ENCODE data around the gene REC114.
"Not testable (repeated sequence)": the region's sequence is repeated elsewhere in the genome, so short reads cannot be mapped to it uniquely, and the experiment has no call there.

REC114 gene

DNA sequence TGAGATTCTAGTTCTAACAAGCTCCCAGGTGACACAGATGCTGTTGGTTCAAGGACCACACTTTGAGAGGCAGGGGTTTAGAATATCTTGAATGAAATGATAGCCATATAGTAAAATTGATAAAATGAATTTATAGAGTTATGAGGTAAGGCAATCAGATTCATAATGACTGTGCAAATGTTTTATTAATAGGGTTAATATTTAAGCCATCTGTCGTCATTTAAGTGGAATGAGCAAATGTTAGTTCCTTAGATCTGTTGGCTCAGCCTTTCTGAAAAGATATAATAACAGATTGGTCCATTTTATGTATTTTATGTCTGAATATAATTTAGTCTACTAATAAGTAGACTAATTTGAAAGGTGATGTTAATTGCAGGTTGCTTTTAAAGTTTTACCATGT lies 12.9 kb downstream of the REC114 start:
- DNase-seq (ENCODE audit: low read depth, low spot score): no peak

DNA sequence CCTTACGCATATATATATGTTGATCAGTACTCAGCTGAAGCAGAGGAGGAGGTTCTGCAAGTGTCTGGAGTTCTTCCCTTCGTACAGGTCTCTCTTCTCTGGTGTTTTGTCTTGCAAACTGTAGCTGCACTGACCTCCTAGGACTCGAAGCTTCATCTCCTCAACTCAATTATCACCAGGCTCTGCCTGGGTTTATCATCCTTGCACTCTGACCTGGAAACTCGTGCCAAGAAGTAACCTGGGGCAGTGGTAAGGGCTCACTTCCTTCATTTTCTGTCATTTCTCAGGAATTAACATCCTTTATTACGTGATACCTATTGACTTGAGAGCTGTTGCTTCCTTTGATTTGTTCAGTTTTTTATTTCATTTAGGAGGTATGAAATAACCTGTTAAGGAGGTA lies 14.4 kb downstream of the REC114 start:
- DNase-seq (ENCODE audit: low read depth, low spot score): no peak

DNA sequence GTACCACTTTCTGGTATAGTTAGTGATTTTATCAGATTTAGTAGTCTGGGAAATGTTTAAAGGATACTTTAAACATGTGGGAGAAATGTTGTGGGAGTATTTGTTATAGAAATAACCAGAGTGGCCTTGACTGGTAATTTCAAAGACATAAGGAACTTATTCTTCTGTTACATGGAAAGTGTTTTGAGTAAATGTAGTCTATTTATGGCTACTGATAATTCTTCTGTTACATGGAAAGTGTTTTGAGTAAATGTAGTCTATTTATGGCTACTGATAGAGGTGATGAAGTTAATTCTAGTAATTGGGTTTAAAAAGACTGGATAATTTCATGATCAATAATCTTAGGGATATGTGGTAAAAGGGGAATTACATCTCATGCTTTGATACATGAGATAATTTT lies 17.7 kb downstream of the REC114 start:
- no peak for DNase-seq (ENCODE audit: low read depth, low spot score)

DNA sequence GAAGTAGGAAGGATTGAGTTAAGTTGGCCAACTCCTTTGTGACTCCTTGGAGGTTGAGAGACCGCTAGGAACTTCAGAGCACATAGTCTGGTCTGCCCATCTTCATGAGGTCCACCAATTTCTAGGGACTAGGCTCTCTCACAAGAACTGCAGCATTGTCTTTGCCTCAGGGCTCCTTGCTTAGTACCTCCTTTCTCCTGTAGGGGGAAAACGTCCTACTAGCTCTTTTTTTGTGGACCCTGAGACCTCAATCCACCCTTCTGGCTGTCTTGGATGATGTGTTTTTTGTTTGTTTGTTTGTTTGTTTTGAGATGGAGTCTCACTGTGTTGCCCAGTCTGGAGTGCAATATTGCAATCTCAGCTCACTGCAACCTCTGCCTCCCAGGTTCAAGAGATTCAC lies 21.6 kb downstream of the REC114 start:
- no peak for DNase-seq (ENCODE audit: low read depth, low spot score)

DNA sequence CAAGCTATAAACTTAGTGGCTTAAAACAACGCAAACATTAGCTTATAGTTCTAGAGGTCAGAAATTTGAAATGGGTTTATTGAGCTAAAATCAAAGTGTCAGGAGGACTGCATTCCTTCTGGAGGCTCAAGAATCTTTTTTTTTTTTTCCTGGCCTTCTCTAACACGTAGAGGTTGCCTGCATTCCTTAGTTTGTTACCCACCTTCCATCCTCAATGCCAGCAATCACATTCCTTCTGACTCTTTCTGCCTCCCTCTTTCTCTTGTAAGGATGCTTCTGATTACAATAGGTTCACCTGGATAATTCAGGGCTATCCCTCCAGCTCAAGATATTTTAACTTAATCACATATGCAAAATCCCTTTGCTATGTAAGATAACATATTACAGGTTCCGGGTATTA lies 24.8 kb downstream of the REC114 start:
- DNase-seq (ENCODE audit: low read depth, low spot score): no peak

DNA sequence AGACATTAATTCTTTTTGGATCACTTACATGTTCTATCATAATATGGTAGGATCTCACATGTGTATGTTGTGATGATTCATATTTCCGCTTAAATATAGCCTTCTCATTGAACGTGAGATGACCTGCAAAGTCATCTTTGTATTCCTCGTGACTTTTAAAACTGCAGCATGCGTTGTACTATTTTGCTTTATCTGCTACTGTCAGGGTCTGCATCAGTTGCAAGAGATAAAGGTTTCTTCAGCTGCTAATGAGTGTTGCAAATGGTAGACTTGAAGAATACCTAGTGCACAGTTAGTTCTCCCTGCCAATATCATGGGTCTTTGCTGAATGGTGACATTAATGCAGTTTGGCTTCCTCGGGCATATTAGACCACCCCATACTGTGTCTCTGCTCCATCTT lies 31.8 kb downstream of the REC114 start:
- no peak for DNase-seq (ENCODE audit: low read depth, low spot score)

DNA sequence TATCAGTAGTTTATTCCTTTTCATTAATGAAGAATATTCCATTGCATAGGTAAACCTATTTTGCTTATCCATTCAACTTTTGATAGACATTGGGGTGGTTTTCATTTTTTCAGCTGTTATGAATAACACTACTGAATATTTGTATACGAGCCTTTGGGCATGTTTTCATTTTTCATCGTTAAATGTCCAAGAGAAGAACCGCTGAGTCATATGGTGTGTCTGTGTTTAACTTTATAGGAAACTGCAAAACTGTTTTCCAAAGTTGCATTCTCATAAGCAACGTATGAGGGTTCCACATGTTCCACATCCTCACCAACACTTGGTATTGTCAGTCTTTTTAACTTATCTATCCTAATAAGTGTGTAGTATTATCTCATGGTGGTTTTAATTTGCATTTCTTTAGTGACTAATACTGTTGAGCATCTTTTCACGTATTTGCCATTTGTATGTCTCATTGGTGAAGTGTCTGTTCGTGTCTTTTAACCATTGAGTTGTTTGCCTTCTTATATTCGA lies 33.8 kb downstream of the REC114 start:
- DNase-seq (ENCODE audit: low read depth, low spot score): no peak

DNA sequence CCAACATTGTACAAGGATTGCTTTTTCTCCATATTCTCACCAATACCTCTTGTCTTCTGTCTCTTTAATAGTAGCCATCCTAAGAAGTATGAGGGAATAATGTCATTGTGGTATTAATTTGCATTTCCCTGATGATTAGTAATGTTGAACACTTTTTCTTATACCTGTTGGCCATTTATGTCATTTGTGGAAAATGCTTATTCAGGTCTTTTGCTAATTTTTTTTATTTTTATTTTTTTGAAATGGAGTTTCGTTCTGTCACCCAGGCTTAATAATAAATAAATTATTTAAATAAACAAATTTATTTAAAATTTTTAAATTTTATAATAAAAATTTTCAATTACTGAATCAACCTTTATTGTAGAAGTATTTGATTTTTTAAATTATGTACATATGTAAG lies 37.1 kb downstream of the REC114 start:
- no peak for DNase-seq (ENCODE audit: low read depth, low spot score)

DNA sequence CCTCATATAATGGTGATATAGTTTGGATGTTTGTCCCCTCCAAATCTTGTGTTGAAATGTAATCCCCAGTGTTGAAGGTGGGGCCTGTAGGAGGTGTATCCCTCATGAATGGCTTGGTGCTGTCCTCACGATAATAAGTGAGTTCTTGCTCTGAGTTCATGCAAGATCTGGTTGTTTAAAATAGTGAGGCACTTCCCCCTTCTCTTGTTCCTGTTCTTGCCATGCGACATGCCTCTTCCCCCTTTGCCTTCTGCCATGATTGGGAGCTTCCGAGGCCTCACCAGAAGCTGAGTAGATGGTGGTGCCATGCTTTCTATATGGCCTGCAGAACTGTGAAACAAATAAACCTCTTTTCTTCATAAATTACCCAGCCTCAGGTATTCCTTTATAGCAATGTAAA lies 39.2 kb downstream of the REC114 start:
- DNase-seq (ENCODE audit: low read depth, low spot score): no peak

DNA sequence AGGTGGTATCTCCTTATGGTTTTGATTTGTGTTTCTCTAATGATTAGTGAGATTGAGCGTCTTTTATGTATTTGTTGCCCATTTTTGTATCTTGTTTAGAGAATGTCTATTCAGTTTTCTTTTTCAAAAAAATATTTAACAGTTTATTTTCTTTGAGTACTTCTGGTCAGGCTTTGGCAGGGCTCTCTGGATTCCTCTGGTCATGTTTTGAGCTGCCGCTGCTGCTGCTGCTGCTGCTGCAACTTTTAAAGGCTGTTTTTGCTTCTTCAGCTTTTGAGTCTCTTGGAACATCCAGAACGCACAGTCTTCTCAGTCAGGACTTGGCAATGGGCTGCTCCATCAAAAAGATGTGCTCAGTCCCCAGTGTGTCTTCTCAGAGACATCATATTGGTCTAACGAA lies 40.1 kb downstream of the REC114 start:
- DNase-seq (ENCODE audit: low read depth, low spot score): no peak

DNA sequence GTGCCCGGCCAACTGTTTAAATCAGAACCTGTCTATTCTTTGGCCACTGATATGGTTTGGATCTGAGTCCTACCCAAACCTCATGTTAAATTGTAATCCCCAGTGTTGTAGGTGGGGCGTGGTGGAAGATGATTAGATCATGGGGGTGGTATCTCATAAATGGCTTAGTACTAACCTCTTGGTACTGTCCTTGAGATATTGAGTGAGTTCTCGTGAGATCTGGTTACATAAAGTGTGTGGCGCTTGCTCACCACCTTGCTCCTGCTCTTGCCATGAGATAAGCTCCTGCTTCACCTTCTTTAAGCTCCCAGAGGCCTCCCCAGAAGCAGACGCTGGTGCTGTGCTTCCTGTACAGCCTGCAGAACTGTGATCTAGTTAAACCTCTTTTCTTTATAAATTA lies 42.4 kb downstream of the REC114 start:
- DNase-seq (ENCODE audit: low read depth, low spot score): no peak

DNA sequence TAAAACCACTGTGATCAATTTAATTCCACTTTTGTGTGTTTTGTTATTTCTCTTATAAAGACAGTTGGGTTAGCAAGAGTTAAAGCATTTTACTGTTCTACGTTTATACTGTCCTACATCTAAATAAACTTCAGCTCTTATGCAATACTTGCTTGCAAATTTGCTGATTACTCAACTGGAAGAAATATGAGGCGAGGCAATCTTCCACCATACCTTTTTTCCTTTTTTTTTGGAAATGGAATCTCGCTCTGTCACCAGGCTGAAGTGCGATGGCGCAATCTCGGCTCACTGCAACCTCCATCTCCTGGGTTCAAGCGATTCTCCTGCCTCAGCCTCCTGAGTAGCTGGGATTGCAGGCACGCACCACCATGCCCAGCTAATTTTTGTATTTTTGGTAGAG lies 42.9 kb downstream of the REC114 start:
- DNase-seq (ENCODE audit: low read depth, low spot score): not testable (repeated sequence)

DNA sequence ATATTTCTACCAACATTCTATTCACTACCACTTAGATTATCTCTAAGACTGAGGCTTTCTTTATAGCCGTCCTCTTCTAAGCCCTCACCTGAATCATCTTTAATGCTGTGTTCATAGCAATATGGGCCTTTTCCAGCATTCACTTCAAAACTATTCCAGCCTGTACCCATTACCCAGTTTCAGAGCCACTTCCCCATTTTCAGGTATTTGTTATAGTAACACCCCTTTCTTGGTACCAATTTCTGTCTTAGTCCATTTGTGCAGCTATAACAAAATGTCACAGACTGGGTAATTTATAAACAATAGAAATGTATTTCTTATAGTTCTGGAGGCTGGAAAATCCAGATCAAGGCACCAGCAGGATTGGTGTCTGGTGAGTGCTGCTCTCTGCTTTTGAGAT lies 45.7 kb downstream of the REC114 start:
- DNase-seq (ENCODE audit: low read depth, low spot score): no peak

DNA sequence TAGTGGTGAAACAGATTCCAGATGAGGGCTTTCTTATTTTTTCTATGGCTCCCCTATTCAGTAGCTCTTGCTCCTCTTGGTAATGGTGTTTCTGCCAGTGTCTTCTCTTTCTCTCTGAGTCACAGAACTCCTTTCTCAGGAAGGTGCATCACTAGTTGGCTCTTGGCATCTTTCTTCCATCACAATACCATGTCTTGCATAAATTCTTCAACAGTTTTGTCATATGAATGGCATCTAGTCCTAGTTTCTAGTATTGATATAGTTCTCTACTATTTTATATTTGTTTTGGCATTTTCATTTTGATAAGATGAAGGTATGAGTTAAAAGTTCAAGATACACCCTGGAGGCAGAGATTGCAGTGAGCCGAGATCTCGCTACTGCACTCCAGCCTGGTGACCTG lies 51.0 kb downstream of the REC114 start:
- no peak for DNase-seq (ENCODE audit: low read depth, low spot score)

DNA sequence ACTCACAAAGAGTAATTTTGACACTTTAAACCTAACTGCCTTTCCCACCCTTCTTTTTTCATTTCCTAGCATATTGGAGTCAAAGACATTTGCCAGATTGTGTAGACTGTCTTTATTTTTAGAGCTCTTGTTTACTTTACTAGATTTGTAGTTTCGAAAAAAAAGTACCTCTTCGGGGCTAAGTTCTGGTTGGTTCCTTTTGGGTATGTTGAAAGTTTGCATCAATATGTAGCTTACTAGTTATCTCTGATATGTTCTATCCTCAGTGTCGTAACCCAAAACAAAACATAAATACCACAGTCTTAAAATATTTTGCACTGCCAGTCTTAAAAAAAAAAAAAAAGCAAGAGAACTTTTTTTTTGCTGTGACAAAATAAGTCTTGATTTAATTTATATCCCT lies 52.2 kb downstream of the REC114 start:
- DNase-seq (ENCODE audit: low read depth, low spot score): no peak

DNA sequence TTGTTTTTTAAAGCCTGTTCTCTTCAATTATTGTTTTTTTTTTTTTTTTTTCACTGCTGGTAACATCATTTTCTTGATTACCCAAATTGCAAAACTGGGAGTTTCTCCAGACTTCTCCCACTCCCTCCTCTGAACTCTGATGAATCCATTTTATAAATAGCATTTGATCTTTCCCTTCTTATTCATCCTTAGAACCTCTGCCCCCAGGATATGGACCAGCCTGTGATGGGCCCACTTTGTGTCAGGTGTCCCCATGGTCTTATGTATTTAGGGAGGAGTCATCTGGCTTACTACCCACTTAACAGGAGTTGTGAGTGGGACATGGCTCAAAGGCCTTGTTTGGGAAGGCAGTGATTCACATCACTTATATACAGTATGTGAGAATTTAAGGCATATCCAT lies 57.7 kb downstream of the REC114 start:
- DNase-seq (ENCODE audit: low read depth, low spot score): no peak

DNA sequence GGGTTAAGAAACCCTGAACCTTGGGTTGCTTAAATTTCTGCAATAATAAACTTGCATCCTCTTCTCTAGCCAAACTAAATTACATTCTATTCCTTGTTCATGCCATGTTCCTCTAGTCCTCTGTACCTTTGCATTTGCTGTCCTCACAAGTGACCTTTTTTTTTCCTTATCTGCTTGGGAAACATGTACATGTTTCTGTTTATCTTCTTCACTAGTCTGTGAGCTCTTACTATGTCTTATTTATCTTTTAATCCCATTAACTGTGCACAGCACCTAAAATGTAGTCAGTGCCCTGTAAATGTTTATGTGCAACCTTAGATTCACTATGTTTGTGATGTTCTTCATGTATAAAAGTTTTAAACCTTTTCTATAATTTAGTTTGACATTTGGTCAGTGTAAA lies 61.9 kb downstream of the REC114 start:
- no peak for DNase-seq (ENCODE audit: low read depth, low spot score)

DNA sequence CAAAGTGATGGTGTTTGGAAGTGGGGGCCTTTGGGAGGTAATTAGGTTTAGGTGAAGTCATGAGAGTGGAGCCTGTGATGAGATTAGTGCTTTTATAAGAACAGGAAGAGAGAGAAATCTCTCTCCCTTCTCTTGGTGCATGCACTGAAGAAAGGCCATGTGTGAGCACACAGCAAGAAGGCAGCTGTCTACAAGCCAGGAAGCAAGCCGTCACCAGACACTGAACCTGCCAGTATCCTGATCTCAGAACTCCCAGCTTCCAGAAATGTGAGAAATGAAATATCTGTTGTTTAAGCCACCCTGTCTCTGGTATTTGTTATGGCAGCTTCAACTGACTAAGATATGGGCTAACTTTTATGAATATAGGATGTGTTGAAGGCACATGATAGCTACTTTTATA lies 72.6 kb downstream of the REC114 start:
- DNase-seq (ENCODE audit: low read depth, low spot score): no peak

DNA sequence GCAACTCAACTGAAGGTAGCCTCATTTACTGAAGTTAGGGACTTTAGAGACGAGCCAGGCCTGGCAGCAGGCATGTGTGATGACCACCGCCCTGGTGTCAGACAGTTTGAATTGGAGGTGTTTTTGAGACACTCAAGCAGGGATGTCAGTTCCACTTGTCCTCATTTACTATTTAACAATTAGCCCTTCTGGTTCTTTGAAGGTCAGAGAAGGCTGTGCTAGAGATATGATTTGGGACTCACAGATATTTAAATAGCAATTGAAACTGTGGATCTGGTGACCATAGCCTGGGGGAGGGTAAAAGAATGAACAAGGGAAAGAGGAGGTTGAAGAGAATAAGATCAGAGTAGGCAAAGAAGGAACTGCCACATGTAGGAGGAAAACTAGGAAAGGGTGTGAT lies 74.6 kb downstream of the REC114 start:
- DNase-seq (ENCODE audit: low read depth, low spot score): no peak

DNA sequence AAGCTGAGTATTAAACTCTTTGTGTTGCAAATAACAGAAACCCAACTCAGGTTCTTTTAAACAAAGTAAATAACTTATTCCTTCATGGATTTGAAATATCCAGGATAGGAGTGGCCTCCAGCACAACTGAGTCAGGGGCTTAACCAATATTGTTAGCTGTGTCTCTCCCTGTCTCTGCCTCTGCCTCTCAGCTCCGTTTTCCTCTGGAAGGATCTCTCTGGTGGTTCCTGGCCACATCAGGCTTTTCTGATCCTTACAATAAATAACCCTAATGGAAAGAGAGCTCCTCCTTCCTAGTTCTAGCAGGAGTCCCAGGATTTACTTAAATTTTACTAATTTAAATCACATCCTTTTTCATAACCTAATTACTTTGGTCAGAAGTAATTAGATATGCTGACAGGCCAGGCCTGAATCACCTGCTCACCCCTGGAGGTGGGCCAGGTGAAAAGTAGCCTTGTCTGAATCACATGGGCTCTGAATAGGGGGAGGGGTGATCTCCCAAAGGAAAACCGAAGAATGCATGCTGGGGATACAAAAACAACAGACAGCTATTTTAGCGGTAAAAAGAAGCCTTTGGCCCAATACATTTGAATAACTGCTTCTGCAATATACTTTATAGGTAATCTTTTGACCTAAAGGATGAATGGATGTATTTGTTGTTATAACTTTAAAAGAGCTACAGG lies 75.4 kb downstream of the REC114 start:
- no peak for DNase-seq (ENCODE audit: low read depth, low spot score)

DNA sequence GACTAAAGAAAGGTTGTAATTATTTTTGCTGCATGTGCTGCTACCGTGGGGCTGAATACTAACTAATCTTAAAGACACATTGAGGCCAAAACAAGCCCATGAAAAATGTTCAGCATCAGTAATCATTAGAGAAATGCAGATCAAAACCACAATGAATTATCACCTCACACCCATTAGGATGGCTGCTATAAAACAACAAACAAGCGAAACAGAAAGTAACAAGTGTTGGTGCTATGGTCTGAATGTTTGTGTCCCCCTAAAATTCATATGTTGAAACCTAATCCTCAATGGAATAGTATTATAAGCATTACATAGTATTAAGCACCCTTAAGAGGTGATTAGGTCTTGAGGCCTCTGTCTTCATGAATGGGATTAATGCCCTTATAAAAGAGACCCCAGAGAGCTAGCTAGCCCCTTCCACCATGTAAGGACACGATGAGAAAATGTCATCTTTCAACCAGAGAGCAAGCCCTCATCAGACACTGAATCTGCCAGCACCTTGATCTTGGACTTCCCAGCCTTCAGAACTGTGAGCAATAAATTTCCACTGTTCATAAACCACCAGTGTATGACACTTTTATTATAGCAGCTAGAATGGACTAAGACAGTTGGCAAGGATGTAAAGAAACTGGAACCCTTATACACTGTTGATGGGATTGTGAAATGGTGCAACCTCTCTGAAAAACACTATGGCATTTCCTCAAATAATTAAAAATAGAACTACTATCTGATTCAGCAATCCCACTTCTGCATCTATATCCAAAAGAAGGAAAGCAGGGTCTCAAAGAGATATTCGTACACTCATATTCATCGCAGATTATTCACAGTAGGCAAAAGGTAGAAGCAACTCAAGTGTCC lies 76.1 kb downstream of the REC114 start:
- DNase-seq (ENCODE audit: low read depth, low spot score): no peak

DNA sequence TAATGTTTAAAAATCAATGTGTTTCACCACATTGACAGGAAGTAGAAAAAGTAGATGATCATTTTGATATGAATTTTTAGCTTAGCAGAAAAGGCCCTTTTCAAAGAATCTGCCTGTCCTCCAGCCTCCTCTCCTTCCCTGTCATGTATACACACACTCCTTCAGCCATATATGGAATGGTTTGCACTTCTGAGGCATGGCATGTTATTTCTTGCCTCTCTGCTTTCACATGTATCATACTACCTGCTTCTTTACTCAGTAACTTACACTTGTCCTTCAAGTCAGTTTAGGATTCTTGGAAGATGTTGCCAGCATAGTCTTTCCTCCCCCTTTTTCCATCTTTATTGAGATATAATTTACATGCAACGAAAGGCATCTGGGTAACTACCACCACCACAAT lies 79.0 kb downstream of the REC114 start:
- DNase-seq (ENCODE audit: low read depth, low spot score): no peak

DNA sequence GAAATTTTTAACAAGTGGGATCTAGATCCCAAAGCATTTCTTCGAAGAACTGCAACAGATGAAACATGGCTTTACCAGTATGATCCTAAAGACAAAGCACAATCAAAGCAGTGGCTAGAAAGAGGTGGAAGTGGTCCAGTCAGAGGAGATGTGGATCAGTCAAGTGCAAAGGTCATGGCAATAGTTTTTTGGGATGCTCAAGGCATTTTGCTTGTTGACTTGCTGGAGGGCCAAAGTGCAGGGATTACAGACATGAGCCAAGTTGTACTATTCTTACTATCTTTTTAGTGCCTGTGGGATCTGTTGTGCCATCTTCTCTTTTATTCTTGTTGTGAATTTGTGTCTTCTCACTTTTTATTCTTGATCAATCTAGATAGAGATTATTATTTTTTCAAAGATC lies 82.0 kb downstream of the REC114 start:
- DNase-seq (ENCODE audit: low read depth, low spot score): no peak
